SK-N-SH (cell line): ENCODE measurements around the gene ENTPD3. TPM values are rescaled to one million over a fixed set of nuclear protein-coding genes. Genes with fewer than 3 reads are reported as not detected.

Experiments
- CTCF ChIA-PET: fragments of 300-600, 350-600 bp; formaldehyde crosslinking; extraction: SDS; loops from one replicate; lab custom pipeline; 2021; lab: Yijun Ruan, JAX
- POLR2A ChIA-PET: fragments of 350-600 bp; sonication (Branson Sonifier 250); formaldehyde crosslinking; extraction: SDS; loops from one replicate; lab custom pipeline; 2020; ENCODE audit warnings: antibody characterized with exemption, inconsistent platforms; lab: Yijun Ruan, JAX
- DNase-seq: peaks from one replicate; pipeline ENCODE4 v3.0.0; 2012
- H2AFZ ChIP-seq: fragments of 200-600 bp; sonication (generic); 2 replicates; pipeline ENCODE4 v1.8.1; 2016; ENCODE audit warnings: antibody characterized with exemption, mild to moderate bottlenecking, low read depth
- H3F3A ChIP-seq: fragments of 200-600 bp; sonication (generic); replicated peaks from 2 replicates; pipeline ENCODE3; 2016; ENCODE audit warnings: antibody characterized with exemption, mild to moderate bottlenecking; ENCODE audit not compliant: insufficient read depth
- H3K27ac ChIP-seq, 2 experiments: fragments of 200-500 bp in 1 of 2; fragments of 200-600 bp in 1 of 2; sonication (Bioruptor generic) in 1 of 2; sonication (generic), shearing (Covaris generic) in 1 of 2; 2 replicates each; pipeline versions ENCODE4 v1.5.1 to v1.6.1; 2014 to 2016; ENCODE audit warnings: low read depth in 2 of 2, inconsistent platforms in 1 of 2, low read length in 1 of 2, mild to moderate bottlenecking in 1 of 2, mixed read lengths in 1 of 2
- H3K27me3 ChIP-seq: fragments of 200-600 bp; sonication (generic), shearing (Covaris generic); 2 replicates; pipeline ENCODE4 v1.6.1; 2016; ENCODE audit warnings: mixed run types; ENCODE audit not compliant: insufficient read depth
- H3K36me3 ChIP-seq, 2 experiments: fragments of 200-500 bp in 1 of 2; fragments of 200-600 bp in 1 of 2; sonication (Bioruptor generic) in 1 of 2; sonication (generic) in 1 of 2; replicated peaks in 1 of 2; 2 replicates each; pipeline versions ENCODE3 to v1.5.1; 2014 to 2016; ENCODE audit warnings: low read length in 1 of 2, mild to moderate bottlenecking in 1 of 2; ENCODE audit not compliant: insufficient read depth in 2 of 2, control insufficient read depth in 1 of 2
- H3K4me1 ChIP-seq, 2 experiments: fragments of 200-500 bp in 1 of 2; fragments of 200-600 bp in 1 of 2; sonication (Bioruptor generic) in 1 of 2; sonication (generic), shearing (Covaris generic) in 1 of 2; 2 replicates each; pipeline versions ENCODE4 v1.5.1 to v1.6.1; 2014 to 2016; ENCODE audit warnings: low read depth in 1 of 2, low read length in 1 of 2, mixed run types in 1 of 2; ENCODE audit not compliant: insufficient read depth in 2 of 2, control insufficient read depth in 1 of 2
- H3K4me2 ChIP-seq: fragments of 200-600 bp; sonication (generic), shearing (Covaris generic); 2 replicates; pipeline ENCODE4 v1.6.1; 2017; ENCODE audit warnings: mixed run types
- H3K4me3 ChIP-seq, 2 experiments: fragments of 200-500 bp in 1 of 2; fragments of 200-600 bp in 1 of 2; sonication (Bioruptor generic) in 1 of 2; sonication (generic), shearing (Covaris generic) in 1 of 2; 2 replicates each; pipeline versions ENCODE4 v1.5.1 to v1.8.1; 2014 to 2016; ENCODE audit warnings: low read depth in 2 of 2, inconsistent platforms in 1 of 2, low read length in 1 of 2, mild to moderate bottlenecking in 1 of 2, mixed read lengths in 1 of 2, moderate library complexity in 1 of 2
- H3K79me2 ChIP-seq: fragments of 200-600 bp; sonication (generic); 2 replicates; pipeline ENCODE4 v1.8.1; 2017; ENCODE audit warnings: mild to moderate bottlenecking; ENCODE audit not compliant: insufficient read depth
- H3K9ac ChIP-seq: fragments of 200-600 bp; sonication (generic); 2 replicates; pipeline ENCODE4 v1.6.1; 2017; ENCODE audit warnings: mixed run types
- H3K9me2 ChIP-seq: fragments of 200-600 bp; sonication (generic); 2 replicates; pipeline ENCODE4 v1.6.1; 2017; ENCODE audit warnings: mixed run types
- H3K9me3 ChIP-seq: fragments of 200-600 bp; sonication (generic); 2 replicates; pipeline ENCODE4 v1.6.1; 2017; ENCODE audit warnings: mixed run types, mild to moderate bottlenecking, moderate library complexity
- H4K20me1 ChIP-seq: fragments of 200-600 bp; sonication (generic); 2 replicates; pipeline ENCODE4 v1.6.1; 2017; ENCODE audit warnings: mild to moderate bottlenecking, mixed run types; ENCODE audit not compliant: insufficient read depth
- CHD2 ChIP-seq: fragments of 150-350 bp; IDR thresholded peaks from 2 replicates; pipeline ENCODE4 v1.6.1; 2018; ENCODE audit warnings: low read length; ENCODE audit not compliant: partially characterized antibody
- ELF1 ChIP-seq: IDR thresholded peaks from 2 replicates; pipeline ENCODE4 v1.4.0; 2012
- EP300 ChIP-seq, 2 experiments: IDR thresholded peaks; 2 replicates each; pipeline versions ENCODE4 v1.4.0 to v1.6.1; 2012; ENCODE audit warnings: borderline replicate concordance in 1 of 2, low read depth in 1 of 2, low read length in 1 of 2
- FOSL2 ChIP-seq: IDR thresholded peaks from 2 replicates; pipeline ENCODE4 v1.4.0; 2012; ENCODE audit warnings: low read depth, mild to moderate bottlenecking, moderate library complexity, borderline replicate concordance
- FOXJ3 ChIP-seq: sonication (generic); formaldehyde crosslinking; IDR thresholded peaks from 2 replicates; pipeline ENCODE4 v1.5.1; 2020; ENCODE audit warnings: mild to moderate bottlenecking, missing genetic modification reagents
- FOXM1 ChIP-seq: IDR thresholded peaks from 2 replicates; pipeline ENCODE4 v1.4.0; 2012; ENCODE audit warnings: low read depth, mild to moderate bottlenecking
- GABPA ChIP-seq: IDR thresholded peaks from 2 replicates; pipeline ENCODE4 v1.4.0; 2012; ENCODE audit warnings: low read depth, mild to moderate bottlenecking
- GATA2 ChIP-seq: sonication (generic); formaldehyde crosslinking; IDR thresholded peaks from 2 replicates; pipeline ENCODE4 v1.5.0; 2020; ENCODE audit warnings: mild to moderate bottlenecking, missing genetic modification reagents
- JUND ChIP-seq: IDR thresholded peaks from 2 replicates; pipeline ENCODE4 v1.4.0; 2012
- MAX ChIP-seq: IDR thresholded peaks from 2 replicates; pipeline ENCODE4 v1.4.0; 2012; ENCODE audit warnings: low read depth
- MXI1 ChIP-seq: IDR thresholded peaks from 2 replicates; pipeline ENCODE4 v1.6.1; 2012; ENCODE audit warnings: mild to moderate bottlenecking, low read depth, low read length, improper control_type of control experiment
- NFIC ChIP-seq: IDR thresholded peaks from 2 replicates; pipeline ENCODE4 v1.4.0; 2012; ENCODE audit warnings: borderline replicate concordance
- POLR2AphosphoS5 ChIP-seq: IDR thresholded peaks from 2 replicates; pipeline ENCODE4 v1.6.1; 2012; ENCODE audit warnings: low read depth, low read length
- RAD21 ChIP-seq: IDR thresholded peaks from 2 replicates; pipeline ENCODE4 v1.6.1; 2012; ENCODE audit warnings: mild to moderate bottlenecking, low read length
- RCOR1 ChIP-seq: fragments of 150-350 bp; IDR thresholded peaks from 2 replicates; pipeline ENCODE4 v1.6.1; 2017; ENCODE audit warnings: antibody characterized with exemption, low read length
- REST ChIP-seq: IDR thresholded peaks from 2 replicates; pipeline ENCODE4 v1.6.1; 2012; ENCODE audit warnings: mild to moderate bottlenecking, low read depth, low read length, moderate library complexity
- SIN3A ChIP-seq: IDR thresholded peaks from 2 replicates; pipeline ENCODE4 v1.6.1; 2012; ENCODE audit warnings: low read depth, mild to moderate bottlenecking, low read length, moderate library complexity, borderline replicate concordance
- SMC3 ChIP-seq: IDR thresholded peaks from 2 replicates; pipeline ENCODE4 v1.6.1; 2012; ENCODE audit warnings: low read depth, low read length, improper control_type of control experiment
- TAF1 ChIP-seq: IDR thresholded peaks from 2 replicates; pipeline ENCODE4 v1.6.1; 2012; ENCODE audit warnings: low read depth, mild to moderate bottlenecking, low read length, moderate library complexity, borderline replicate concordance
- TCF12 ChIP-seq: IDR thresholded peaks from 2 replicates; pipeline ENCODE4 v1.4.0; 2012
- TEAD4 ChIP-seq: IDR thresholded peaks from 2 replicates; pipeline ENCODE4 v1.4.0; 2012; ENCODE audit warnings: mild to moderate bottlenecking, borderline replicate concordance; ENCODE audit not compliant: insufficient read depth
- USF1 ChIP-seq: IDR thresholded peaks from 2 replicates; pipeline ENCODE4 v1.4.0; 2012; ENCODE audit warnings: low read depth, borderline replicate concordance
- USF2 ChIP-seq: fragments of 150-350 bp; IDR thresholded peaks from 2 replicates; pipeline ENCODE4 v1.6.1; 2017; ENCODE audit warnings: antibody characterized with exemption, low read length, low read depth, borderline replicate concordance
- YY1 ChIP-seq: IDR thresholded peaks from 2 replicates; pipeline ENCODE4 v1.4.0; 2012; ENCODE audit warnings: low read depth, mild to moderate bottlenecking
- WGBS: methylation state at CpG from one replicate; pipeline ENCODE4 v1.1.6; 2017; ENCODE audit warnings: low lambda C conversion rate; 5-methylcytosine and 5-hydroxymethylcytosine counted together
- polyA plus RNA-seq, 3 experiments: library from polyadenylated mRNA; depleted of rRNA; stranded (reverse); fragments of >200 nt; gene quantifications; 2 replicates each; pipeline ENCODE4 v1.2.3, GENCODE V29; 2012

Gene ENTPD3
- polyA plus RNA-seq, 1 of the 3 experiments (the other 2 are of a cell fraction): 0.02 TPM

GRCh38 chr3:40358454-40358853, 28.5 kb upstream of the ENTPD3 start:
- Histone ChIP-seq H3K4me3 (no peak overlapping the region), H3K9me3 (no peaks in the 10 kb centered on the region), H3K36me3 (no peaks in the 10 kb centered on the region), H3K9me2 (no peaks in the 10 kb centered on the region), H3K79me2 (no peaks in the 10 kb centered on the region), H2AFZ (no peak overlapping the region), H3K9ac (no peak overlapping the region), H3F3A (no peaks in the 10 kb centered on the region), H3K4me2 (no peak overlapping the region), H4K20me1 (no peaks in the 10 kb centered on the region), H3K27ac (no peak overlapping the region), H3K27me3 (no peaks in the 10 kb centered on the region), H3K4me1 (no peaks in the 10 kb centered on the region)
- ChIA-PET POLR2A (no interaction called here), CTCF (no interaction called here)
- TF ChIP-seq TAF1: no peak
- no peak for TF ChIP-seq SMC3
- TF ChIP-seq GATA2 (CRISPR knock-in tag): no peak
- TF ChIP-seq NFIC: no peak
- no peak for TF ChIP-seq REST
- no peak for TF ChIP-seq TCF12
- TF ChIP-seq MXI1: no peak
- no peak for TF ChIP-seq POLR2AphosphoS5
- no peak for TF ChIP-seq GABPA
- no peak for TF ChIP-seq JUND
- TF ChIP-seq SIN3A: no peak
- TF ChIP-seq USF2: no peak
- 20% methylated on average over 1 of the region's 1 CpG for WGBS
- DNase-seq: no peak

- Histone ChIP-seq H2AFZ (no peak overlapping the region), H3K27ac (no peak overlapping the region), H3K36me3 (no peaks in the 10 kb centered on the region), H3K4me2 (no peak overlapping the region), H3K9ac (no peak overlapping the region), H4K20me1 (no peaks in the 10 kb centered on the region), H3F3A (no peaks in the 10 kb centered on the region), H3K9me2 (no peaks in the 10 kb centered on the region), H3K4me3 (no peak overlapping the region), H3K79me2 (no peaks in the 10 kb centered on the region), H3K4me1 (no peaks in the 10 kb centered on the region), H3K27me3 (no peaks in the 10 kb centered on the region), H3K9me3 (no peaks in the 10 kb centered on the region)
- ChIA-PET CTCF (interaction anchor here (0.7 to 0.9 kb wide), 2 partner anchors 59 to 172 kb away, joined by 3 read pairs; no protein-coding TSS in a partner anchor), POLR2A (no interaction called here)
- 41% methylated on average over 2 of the region's 2 CpGs for WGBS
- DNase-seq: no peak
- TF ChIP-seq FOXJ3 (CRISPR knock-in tag) (no peak), TEAD4 (no peak), EP300 (IDR thresholded peaks at IDR 0.05; ENCODE audit: borderline replicate concordance in 1 of 2, low read depth in 1 of 2, low read length in 1 of 2) (no peak), GABPA (no peak), YY1 (no peak), FOXM1 (no peak), TAF1 (no peak), USF1 (no peak), FOSL2 (no peak), GATA2 (CRISPR knock-in tag) (no peak), RCOR1 (no peak), ELF1 (no peak), MAX (no peak), CHD2 (no peak), RAD21 (no peak)
These were observed 23.3 kb upstream of the ENTPD3 start for GRCh38 chr3:40363674-40364073.
